ENCODE data around the gene NHP2.

DNA sequence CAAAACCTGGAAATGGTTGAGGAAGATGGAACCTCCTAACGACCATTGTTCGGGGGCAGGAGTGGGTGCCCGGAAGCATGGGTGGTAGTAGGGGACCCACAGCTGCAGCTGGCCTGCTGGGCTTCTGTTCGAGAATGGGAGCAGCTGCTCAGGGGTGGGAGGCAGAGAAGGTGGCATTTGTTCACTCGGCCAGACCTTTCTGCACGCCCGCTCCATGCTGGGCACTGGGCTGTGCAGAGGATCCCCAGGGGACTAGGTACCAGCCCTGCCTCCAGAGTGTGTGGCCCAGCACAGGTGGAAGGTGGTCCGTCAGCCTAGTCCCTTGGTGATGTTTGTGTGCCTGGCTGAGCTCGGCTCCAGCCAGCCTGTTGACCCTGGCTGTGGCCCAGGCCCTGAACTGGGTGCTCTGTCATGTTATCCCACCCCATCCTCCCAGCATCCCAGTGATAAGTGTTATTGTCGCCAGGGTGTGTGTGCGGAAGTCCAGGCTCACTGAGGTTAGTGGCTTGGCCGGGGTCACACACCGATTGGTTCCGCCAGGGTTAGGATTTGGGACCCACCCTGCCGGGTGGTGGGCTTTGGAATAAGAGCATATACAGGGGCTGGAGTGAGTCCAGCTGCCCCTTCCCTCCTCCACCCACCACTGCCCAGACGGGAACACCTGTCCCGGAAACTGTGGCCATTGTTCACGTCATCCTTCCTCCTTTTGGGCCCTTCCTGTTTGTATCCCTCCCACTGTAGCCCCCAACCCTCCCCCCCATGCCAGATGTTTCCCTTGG is 35.6 kb downstream of the NHP2 start:
- TF ChIP-seq, protein P1, sequence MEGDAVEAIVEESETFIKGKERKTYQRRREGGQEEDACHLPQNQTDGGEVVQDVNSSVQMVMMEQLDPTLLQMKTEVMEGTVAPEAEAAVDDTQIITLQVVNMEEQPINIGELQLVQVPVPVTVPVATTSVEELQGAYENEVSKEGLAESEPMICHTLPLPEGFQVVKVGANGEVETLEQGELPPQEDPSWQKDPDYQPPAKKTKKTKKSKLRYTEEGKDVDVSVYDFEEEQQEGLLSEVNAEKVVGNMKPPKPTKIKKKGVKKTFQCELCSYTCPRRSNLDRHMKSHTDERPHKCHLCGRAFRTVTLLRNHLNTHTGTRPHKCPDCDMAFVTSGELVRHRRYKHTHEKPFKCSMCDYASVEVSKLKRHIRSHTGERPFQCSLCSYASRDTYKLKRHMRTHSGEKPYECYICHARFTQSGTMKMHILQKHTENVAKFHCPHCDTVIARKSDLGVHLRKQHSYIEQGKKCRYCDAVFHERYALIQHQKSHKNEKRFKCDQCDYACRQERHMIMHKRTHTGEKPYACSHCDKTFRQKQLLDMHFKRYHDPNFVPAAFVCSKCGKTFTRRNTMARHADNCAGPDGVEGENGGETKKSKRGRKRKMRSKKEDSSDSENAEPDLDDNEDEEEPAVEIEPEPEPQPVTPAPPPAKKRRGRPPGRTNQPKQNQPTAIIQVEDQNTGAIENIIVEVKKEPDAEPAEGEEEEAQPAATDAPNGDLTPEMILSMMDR (IDR thresholded peaks at IDR 0.05), result no peak
- TF ChIP-seq POLR2AphosphoS5 (IDR thresholded peaks at IDR 0.05) (no peak), POLR2A (IDR thresholded peaks at IDR 0.05) (no peak)
